H1 (cell line): Measurements from ENCODE around the gene DHDDS. TPM values are rescaled to one million over a fixed set of nuclear protein-coding genes. Genes with fewer than 3 reads are reported as not detected.

Experiments used
- SP2 ChIP-seq: IDR thresholded peaks from 2 replicates; pipeline ENCODE4 v1.6.1; 2012; ENCODE audit warnings: mild to moderate bottlenecking, low read length, inconsistent platforms
- polyA plus RNA-seq, 7 experiments: library from polyadenylated mRNA; depleted of rRNA in 3 of 7; stranded (reverse) in 5 of 7; unstranded in 2 of 7; fragments of >200 nt in 5 of 7; fragments of 200-250 nt in 2 of 7; gene quantifications; 1 replicate in 5 of 7; 2 replicates in 1 of 7; 4 replicates in 1 of 7; pipeline versions ENCODE4 v1.2.1 to v1.2.3, GENCODE V29; 2011 to 2013; ENCODE audit warnings: missing spikeins in 2 of 7, mixed read lengths in 2 of 7
- total RNA-seq: library from RNA; stranded (reverse); fragmentation: NEBNext Ultra II Directional; extraction: Animal tissue kit (Norgen Biotek cat#: 25700); gene quantifications from 2 replicates; pipeline ENCODE4 v1.2.1, GENCODE V29; 2021

Gene DHDDS
- total and polyA plus RNA-seq, 2 of the 8 experiments (the other 6 are each of a cell fraction or from before 2014, with no cell fraction given) = 28.3 to 44.6 TPM

- TF ChIP-seq SP2 = no peak
- TF ChIP-seq, all 59 proteins: peak for 3
Observed at GRCh38 chr1:26391450-26391849, 40.7 kb upstream of the DHDDS start (continued).
